Esophagus squamous epithelium (tissue), 4 donors: ENCODE measurements around the gene NR3C1.

Source experiments
- POLR2A ChIP-seq, 4 donors: fragments of 450-650 bp; IDR thresholded peaks; one replicate each; pipeline ENCODE4 v1.6.1; 2017; ENCODE audit warnings: antibody characterized with exemption in 4 of 4, mild to moderate bottlenecking in 4 of 4, moderate library complexity in 3 of 4
- TF ChIP-seq, protein P1 (sequence below), 6 experiments: fragments of 450-650 bp in 4 of 6; fragments of 200-600 bp in 2 of 6; sonication (generic) in 2 of 6; IDR thresholded peaks; one replicate each; pipeline ENCODE4 v1.5.1; 2016 to 2019; ENCODE audit warnings: antibody characterized with exemption in 6 of 6, mild to moderate bottlenecking in 4 of 6, moderate library complexity in 4 of 6

GRCh38 chr5:143393524-143393923, 10.0 kb downstream of the NR3C1 start:
- TF ChIP-seq, protein P1, sequence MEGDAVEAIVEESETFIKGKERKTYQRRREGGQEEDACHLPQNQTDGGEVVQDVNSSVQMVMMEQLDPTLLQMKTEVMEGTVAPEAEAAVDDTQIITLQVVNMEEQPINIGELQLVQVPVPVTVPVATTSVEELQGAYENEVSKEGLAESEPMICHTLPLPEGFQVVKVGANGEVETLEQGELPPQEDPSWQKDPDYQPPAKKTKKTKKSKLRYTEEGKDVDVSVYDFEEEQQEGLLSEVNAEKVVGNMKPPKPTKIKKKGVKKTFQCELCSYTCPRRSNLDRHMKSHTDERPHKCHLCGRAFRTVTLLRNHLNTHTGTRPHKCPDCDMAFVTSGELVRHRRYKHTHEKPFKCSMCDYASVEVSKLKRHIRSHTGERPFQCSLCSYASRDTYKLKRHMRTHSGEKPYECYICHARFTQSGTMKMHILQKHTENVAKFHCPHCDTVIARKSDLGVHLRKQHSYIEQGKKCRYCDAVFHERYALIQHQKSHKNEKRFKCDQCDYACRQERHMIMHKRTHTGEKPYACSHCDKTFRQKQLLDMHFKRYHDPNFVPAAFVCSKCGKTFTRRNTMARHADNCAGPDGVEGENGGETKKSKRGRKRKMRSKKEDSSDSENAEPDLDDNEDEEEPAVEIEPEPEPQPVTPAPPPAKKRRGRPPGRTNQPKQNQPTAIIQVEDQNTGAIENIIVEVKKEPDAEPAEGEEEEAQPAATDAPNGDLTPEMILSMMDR (IDR thresholded peaks at IDR 0.05): no peak
- TF ChIP-seq POLR2A (IDR thresholded peaks at IDR 0.05): no peak
